HG02610 (cell line): Measurements from ENCODE around the gene ATXN2.

Experiments used
- ATAC-seq: cut with Tn5 transposase; IDR thresholded peaks from one replicate; pipeline ENCODE4 v1.9.1; 2021; ENCODE audit warnings: mild to moderate bottlenecking, moderate library complexity; ENCODE audit not compliant: unreplicated experiment

Gene ATXN2

DNA sequence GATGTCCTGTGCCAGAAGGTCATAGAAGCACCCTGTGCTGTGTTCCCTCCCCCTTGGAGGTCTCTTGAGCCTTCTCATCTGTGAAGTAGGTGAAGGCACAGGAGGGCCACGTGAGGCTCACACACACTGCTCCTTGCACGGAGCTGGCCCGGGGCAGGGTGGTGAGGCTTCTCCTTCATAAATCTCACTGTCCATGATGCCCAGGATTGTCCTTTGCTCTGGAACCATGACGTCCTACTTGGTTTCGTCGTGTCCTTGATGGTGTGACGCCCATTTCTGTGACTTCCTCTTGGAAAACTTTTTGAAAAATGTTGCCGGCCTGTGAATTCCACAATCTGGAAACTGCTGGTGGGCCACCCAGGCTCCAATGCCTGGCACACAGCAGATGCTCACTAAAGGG lies 159.0 kb downstream of the ATXN2 start:
- ATAC-seq: no peak

GRCh38 chr12:111439657-111440151 lies 159.4 kb downstream of the ATXN2 start:
- no peak for ATAC-seq

GRCh38 chr12:111438481-111438880 lies 160.6 kb downstream of the ATXN2 start:
- no peak for ATAC-seq

DNA sequence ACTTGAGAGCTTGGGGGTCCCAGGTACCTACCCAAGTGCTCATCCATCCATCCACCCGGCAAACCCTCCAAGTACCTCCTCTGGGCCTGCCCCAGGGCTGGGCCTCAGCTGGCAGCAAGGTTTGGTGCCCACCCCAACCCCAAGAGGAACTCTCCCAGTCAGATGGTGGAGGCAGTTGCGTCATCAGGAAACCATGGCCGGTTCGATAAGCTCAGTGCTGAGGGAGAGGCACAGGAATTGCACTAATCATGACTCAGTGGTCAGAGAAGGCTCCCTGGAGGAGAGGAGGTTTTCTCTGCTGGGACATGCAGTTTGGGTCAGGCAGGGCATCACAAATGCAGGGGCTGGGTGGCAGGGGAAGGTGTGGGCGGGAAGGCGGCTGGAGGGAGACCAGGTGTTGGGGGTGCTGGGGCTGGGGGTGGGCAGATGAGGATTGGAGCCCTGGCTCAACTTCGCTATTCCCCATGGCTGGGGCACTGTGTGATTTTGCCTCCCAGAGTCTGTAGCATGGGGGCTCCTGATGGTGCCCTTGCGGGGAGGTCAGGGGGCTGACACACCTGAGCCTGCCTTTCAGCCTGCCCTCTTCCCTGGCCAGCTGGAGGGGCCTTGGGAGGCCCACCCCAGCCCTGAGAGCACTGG lies 161.2 kb downstream of the ATXN2 start:
- no peak for ATAC-seq

DNA sequence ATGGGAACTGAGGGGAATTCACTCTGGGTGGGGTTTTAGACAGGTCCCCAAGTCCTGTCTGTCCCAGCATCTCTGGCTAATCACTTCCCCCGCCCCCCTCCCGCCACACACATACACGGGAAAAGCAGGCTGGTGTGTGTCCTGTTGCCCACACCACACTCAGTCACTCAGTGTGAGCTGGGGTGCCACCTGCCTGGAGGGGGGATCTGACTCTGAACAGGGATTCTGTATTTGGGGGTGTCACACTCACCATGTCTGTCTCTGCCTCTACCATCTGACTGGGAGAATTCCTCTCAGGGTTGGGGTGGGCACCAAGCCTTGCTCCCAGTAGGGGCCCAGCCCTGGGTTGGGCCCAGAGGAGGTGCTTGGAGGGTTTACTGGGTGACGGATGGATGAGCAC lies 162.3 kb downstream of the ATXN2 start:
- ATAC-seq: no peak

GRCh38 chr12:111436266-111436665 lies 162.8 kb downstream of the ATXN2 start:
- no peak for ATAC-seq

GRCh38 chr12:111435661-111436201 lies 163.4 kb downstream of the ATXN2 start:
- no peak for ATAC-seq

- peak; percentile 77 for ATAC-seq
Observed at GRCh38 chr12:111434680-111435338, 164.3 kb downstream of the ATXN2 start.

DNA sequence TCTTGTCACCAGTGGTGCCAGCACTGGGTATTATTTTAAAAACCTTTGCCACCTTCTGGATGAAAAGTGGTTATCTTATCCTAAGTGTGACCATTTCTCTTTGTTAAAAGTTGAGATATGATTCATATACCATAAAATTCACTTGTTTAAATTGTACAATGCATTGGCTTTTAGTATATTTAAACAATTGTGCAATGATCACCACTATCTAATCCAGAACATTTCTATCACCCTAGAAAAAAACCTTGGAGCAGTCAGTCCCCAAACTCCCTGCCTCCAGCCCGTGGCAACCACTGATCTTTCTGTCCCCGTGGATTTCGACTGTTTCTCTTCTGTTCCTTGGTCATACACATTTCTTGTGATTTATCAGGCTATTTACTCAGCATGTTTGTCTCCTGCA lies 165.1 kb downstream of the ATXN2 start:
- no peak for ATAC-seq

DNA sequence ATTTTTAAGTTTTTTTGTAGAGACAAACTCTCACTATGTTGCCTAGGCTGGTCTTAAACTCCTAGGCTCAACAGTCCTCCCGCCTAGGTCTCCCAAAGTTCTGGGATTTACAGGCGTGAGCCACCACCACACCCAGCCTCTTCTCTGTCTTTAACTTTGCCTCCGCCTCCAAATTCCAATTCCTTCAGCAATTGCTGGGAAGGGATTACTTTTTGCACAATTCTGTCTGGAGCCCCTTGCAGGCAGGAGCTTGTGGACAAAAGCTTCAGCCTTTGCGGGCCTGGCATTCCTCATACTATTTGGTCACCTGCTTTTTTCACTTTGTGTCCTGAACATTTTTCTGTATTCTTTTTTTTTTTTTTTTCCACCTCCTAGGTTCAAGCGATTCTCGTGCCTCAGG lies 167.3 kb downstream of the ATXN2 start:
- ATAC-seq: no peak

- ATAC-seq: no peak
Observed at GRCh38 chr12:111430433-111431353, 168.4 kb downstream of the ATXN2 start.

DNA sequence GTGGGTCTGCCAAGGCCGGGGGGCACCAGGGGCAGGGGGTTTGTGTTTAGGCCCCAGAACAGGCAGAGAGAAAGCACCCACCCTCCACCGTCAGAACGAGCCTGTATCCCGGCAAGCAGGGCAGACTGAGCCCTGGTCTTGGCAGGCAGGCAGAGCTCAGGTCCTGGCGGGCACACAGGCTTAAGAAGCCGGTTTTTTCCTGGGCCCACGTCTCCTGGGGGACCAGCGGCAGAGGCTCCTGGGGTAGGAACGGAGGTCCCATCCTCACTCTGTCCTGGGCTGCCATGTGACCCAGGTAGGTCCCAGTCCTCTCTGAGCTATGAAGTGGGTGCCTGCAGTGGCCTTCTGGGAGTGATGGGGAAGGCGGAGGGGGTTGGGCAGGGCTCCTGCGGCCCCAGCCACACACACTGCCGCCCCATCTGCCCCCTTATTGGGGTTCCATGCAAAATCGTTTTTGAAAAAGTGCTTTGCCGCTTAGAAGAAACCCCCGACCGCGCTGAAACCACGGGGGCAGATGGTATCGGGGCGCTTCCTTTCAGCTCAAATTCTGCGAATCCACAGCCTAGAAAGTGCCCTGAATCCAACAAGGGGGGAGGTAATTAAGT lies 169.2 kb downstream of the ATXN2 start:
- no peak for ATAC-seq

DNA sequence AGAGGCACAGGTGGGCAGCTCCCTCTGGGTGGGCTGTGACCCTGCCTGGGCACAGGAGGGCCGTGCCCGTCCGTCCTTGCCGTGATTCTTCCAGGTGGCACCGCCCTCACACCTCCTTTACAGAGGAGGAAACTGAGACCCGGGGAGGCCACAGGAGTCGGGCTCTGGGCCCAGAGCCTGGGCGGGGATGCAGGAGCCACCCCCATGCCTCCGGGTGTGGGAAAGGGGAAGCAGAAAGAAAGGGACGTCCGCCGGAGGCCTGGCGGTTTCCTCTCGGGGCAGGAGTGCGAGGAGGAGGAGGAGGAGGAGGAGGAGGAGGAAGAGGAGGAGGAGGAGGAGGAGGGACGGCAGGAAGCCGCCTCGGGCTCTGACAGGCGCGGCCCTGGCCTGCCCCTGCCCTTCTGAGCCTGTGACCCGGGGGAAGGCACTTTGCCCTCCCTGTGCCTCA lies 170.4 kb downstream of the ATXN2 start:
- ATAC-seq: no peak

DNA sequence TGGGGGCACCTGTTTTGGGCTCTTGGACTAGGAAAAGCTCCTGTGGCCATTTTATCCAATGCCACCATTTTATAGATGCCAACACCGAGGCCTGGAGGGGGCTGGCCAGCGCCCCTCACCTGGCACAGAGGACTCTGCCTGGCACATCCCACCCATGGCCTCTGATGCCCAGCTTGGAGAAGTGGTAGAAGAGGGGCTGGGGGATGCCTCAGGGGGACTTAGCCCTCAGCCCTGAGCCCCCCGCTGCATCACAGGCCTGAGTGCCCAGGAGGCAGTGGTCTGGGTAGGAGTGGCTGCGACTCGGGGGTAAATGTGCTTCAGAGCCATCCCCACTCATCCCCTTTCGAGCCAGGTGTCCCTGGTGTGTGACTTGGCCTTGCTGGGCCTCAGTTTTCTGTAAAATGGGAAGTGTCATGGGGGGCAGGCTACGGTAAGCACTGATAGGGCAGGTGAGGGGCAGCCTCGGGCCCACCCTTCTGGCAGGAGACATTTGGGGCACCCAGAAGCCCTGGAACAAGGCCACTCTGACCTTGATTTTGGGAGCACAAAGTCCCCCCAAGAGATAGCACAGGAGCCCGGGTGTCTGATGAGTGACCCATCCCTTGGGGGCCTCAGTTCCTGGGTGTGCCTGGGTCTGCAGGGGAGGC lies 170.9 kb downstream of the ATXN2 start:
- no peak for ATAC-seq

DNA sequence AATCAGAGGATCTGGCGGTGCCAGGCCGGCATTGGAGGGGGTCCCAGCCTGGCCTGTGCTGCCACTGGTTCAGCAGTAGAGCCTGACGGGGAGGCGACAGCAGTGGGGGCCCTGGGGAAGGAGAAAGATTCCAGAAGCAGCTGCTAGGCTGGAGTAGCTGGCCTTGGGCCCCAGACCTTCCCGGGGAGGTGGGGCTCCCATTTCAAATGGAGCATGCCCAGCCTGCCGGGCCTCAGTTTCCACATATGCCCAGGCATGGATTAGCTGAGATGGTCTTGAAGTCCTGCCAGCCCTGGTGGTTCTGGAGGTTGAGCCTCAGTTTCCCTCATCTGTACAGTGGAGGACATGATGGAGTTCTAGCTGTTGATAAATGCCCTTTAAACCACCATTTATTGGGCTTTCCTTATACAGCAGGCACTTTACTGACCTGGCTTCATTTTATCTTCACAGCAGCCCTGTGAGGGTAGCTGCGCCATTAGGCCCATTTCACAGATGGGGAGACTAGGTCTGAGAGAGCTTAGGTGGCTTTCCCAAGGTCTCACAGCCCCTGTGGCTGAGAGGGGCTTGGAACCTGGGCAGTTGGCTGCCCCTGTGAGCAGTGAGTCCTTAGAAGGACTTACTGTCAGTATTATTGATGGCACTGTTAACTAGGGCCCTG lies 171.6 kb downstream of the ATXN2 start:
- no peak for ATAC-seq

DNA sequence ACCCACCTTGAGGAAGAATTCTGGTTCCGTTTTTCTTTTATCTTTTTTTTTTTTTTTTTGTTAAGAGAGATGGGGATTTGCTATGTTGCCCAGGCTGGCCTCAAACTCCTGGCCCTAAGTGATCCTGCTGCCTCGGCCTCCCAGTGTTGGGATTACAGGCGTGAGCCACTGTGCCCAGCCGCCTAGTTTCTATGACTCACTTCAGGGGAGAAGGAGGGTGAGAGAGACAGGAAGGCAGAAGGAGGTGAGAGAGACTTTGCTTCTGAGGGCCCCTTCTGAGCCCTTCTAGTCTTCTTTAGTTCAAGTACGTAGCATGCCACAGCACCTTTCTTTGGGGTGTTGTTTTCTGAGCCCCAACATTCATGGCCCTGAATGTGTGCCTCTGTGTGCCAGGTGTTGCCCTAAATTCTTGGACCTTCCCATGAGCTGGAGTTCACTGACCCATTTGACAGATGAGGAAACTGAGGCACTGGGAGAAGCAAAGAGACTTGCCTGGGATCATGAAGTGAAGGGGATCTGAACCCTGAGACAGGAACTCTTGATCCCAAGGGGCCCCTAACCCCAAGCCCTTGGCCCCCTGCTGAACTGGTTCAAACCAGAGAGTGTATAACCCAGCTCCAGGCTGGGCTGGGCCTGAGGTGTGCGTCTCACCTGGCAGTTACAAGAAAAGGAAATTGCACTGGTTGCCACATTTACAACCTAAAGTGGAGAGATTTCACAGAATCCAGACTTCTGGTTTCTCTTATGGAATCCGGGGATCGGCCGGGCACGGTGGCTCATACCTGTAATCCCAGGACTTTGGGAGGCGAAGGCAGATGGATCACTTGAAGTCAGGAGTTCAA lies 172.6 kb downstream of the ATXN2 start:
- no peak for ATAC-seq

DNA sequence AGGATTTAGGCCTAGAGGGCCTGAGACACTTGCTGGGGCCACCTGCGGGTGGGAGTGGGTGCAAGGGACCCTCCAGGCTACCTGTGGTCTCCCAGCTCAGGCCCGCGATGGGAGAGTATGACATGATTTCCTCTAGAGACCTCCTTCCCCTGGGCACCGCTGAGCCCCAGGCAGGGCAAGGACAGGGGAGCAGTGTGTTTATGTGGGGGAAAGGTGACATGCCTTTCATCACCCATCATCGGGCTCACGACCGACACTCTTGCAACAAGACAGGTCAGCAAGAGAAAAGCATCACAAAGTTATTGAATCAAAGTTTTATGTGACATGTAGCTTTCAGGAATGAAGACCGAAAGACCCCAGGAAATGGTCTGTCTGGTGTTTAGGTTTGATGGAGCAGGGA lies 173.5 kb downstream of the ATXN2 start:
- no peak for ATAC-seq

GRCh38 chr12:111424793-111425251 lies 174.3 kb downstream of the ATXN2 start:
- no peak for ATAC-seq
